HCT116 (cell line): Measurements from ENCODE around the gene HPCAL4. TPM values are rescaled to one million over a fixed set of nuclear protein-coding genes. Genes with fewer than 3 reads are reported as not detected.

ENCODE experiments used
- ATAC-seq: fragments of 200-7000 bp; cut with Tn5 transposase; 2 replicates; pipeline ENCODE4 v1.9.1; 2020; ENCODE audit warnings: mild to moderate bottlenecking, moderate library complexity
- BruUV-seq: library from RNA; stranded (reverse); fragments of 400-500 nt; replicated peaks from 2 replicates; lab custom pipeline; 2021; lab: Mats Ljungman, UMichigan
- CTCF ChIA-PET: fragments of 300-600 bp; sonication (Branson Sonifier 250); formaldehyde crosslinking; loops from one replicate; lab custom pipeline; 2021; ENCODE audit warnings: antibody characterized with exemption; lab: Charles Lee
- POLR2A ChIA-PET: fragments of 300-600, 350-600 bp; sonication (Branson Sonifier 250); formaldehyde crosslinking; loops from one replicate; lab custom pipeline; 2021; ENCODE audit warnings: antibody characterized with exemption; lab: Charles Lee
- RAD21 ChIA-PET, 2 experiments: fragments of 300-600 bp; sonication (Branson Sonifier 250); formaldehyde crosslinking; loops; one replicate each; lab custom pipeline; 2023; ENCODE audit warnings: low total read pairs in 2 of 2; ENCODE audit not compliant: uncharacterized antibody in 2 of 2, unreplicated experiment in 2 of 2, low non-redundant PET in 1 of 2; lab: Charles Lee
- DNase-seq: peaks from one replicate; pipeline ENCODE4 v3.0.0-alpha.2; 2010; ENCODE audit warnings: low read depth, low spot score
- H2AFZ ChIP-seq: fragments of 200-600 bp; shearing (Covaris generic), sonication (generic); 2 replicates; pipeline ENCODE4 v1.6.1; 2017; ENCODE audit warnings: low read depth, mixed run types, mixed read lengths, antibody characterized with exemption, low read length; ENCODE audit not compliant: poor library complexity, severe bottlenecking
- H3K27ac ChIP-seq: 2 replicates; pipeline ENCODE4 v1.5.1; 2012; ENCODE audit warnings: low read depth, low read length
- H3K27me3 ChIP-seq: fragments of 200-600 bp; sonication (generic); 2 replicates; pipeline ENCODE4 v1.6.1; 2016; ENCODE audit warnings: mixed run types, low read length, mixed read lengths; ENCODE audit not compliant: insufficient read depth
- H3K36me3 ChIP-seq, 2 experiments: fragments of 200-500 bp in 1 of 2; fragments of 200-600 bp in 1 of 2; sonication (Bioruptor generic) in 1 of 2; sonication (generic) in 1 of 2; 2 replicates each; pipeline versions ENCODE4 v1.5.1 to v1.6.1; 2014 to 2016; ENCODE audit warnings: low read length in 2 of 2, inconsistent platforms in 1 of 2, mixed read lengths in 1 of 2, mixed run types in 1 of 2; ENCODE audit not compliant: insufficient read depth in 2 of 2, control insufficient read depth in 1 of 2
- H3K4me1 ChIP-seq, 2 experiments: fragments of 200-600 bp in 1 of 2; sonication (generic) in 1 of 2; 2 replicates each; pipeline versions ENCODE4 v1.5.1 to v1.6.1; 2012 to 2017; ENCODE audit warnings: low read length in 2 of 2, inconsistent platforms in 1 of 2, mild to moderate bottlenecking in 1 of 2, mixed read lengths in 1 of 2, mixed run types in 1 of 2, moderate library complexity in 1 of 2; ENCODE audit not compliant: insufficient read depth in 2 of 2, control insufficient read depth in 1 of 2
- H3K4me2 ChIP-seq: fragments of 200-600 bp; sonication (generic); 2 replicates; pipeline ENCODE4 v1.6.1; 2017; ENCODE audit warnings: mixed run types, low read length, mixed read lengths
- H3K4me3 ChIP-seq, 2 experiments: fragments of 200-600 bp in 1 of 2; sonication (generic) in 1 of 2; replicated peaks in 1 of 2; 2 replicates each; pipeline ENCODE4 v1.5.1; 2011 to 2016; ENCODE audit warnings: low read length in 2 of 2, control low read depth in 1 of 2, low read depth in 1 of 2, mild to moderate bottlenecking in 1 of 2, mixed read lengths in 1 of 2, mixed run types in 1 of 2
- H3K79me2 ChIP-seq: fragments of 200-600 bp; sonication (generic); 2 replicates; pipeline ENCODE4 v1.6.1; 2017; ENCODE audit warnings: mild to moderate bottlenecking, mixed run types, low read length, moderate library complexity, mixed read lengths; ENCODE audit not compliant: insufficient read depth
- H3K9ac ChIP-seq: fragments of 200-600 bp; sonication (generic); 2 replicates; pipeline ENCODE4 v1.6.1; 2016; ENCODE audit warnings: low read length, mixed read lengths
- H3K9me2 ChIP-seq: fragments of 200-600 bp; sonication (generic), shearing (Covaris generic); 2 replicates; pipeline ENCODE4 v1.6.1; 2017; ENCODE audit warnings: mixed run types, mild to moderate bottlenecking, moderate library complexity; ENCODE audit not compliant: insufficient read depth
- H3K9me3 ChIP-seq, 2 experiments: fragments of 200-500 bp in 1 of 2; fragments of 200-600 bp in 1 of 2; sonication (Bioruptor generic) in 1 of 2; sonication (generic) in 1 of 2; 2 replicates each; pipeline ENCODE4 v1.6.1; 2014 to 2017; ENCODE audit warnings: low read length in 2 of 2, mixed read lengths in 2 of 2, inconsistent platforms in 1 of 2, low read depth in 1 of 2, mild to moderate bottlenecking in 1 of 2, mixed run types in 1 of 2, moderate library complexity in 1 of 2; ENCODE audit not compliant: control insufficient read depth in 1 of 2, insufficient read depth in 1 of 2
- H4K20me1 ChIP-seq: fragments of 200-600 bp; sonication (generic), shearing (Covaris generic); 2 replicates; pipeline ENCODE4 v1.6.1; 2017; ENCODE audit warnings: mixed run types, mild to moderate bottlenecking, moderate library complexity; ENCODE audit not compliant: insufficient read depth
- CBX3 ChIP-seq: IDR thresholded peaks from 2 replicates; pipeline ENCODE4 v1.6.1; 2012; ENCODE audit warnings: low read depth
- CEBPB ChIP-seq: IDR thresholded peaks from 2 replicates; pipeline ENCODE4 v1.6.1; 2012; ENCODE audit warnings: low read depth
- EZH2 ChIP-seq: fragments of 200-600 bp; sonication (generic); IDR thresholded peaks from 2 replicates; pipeline ENCODE4 v1.6.1; 2017; ENCODE audit warnings: antibody characterized with exemption, mixed run types
- JUND ChIP-seq: IDR thresholded peaks from 2 replicates; pipeline ENCODE4 v1.6.1; 2012
- POLR2A ChIP-seq: IDR thresholded peaks from 2 replicates; pipeline ENCODE4 v1.7.0; 2011; ENCODE audit warnings: borderline replicate concordance; ENCODE audit not compliant: insufficient read depth, insufficient read length; ENCODE audit errors: extremely low read depth
- POLR2AphosphoS5 ChIP-seq: IDR thresholded peaks from 2 replicates; pipeline ENCODE4 v1.6.1; 2011; ENCODE audit warnings: mild to moderate bottlenecking, low read depth, low read length, moderate library complexity
- SIN3A ChIP-seq: IDR thresholded peaks from 2 replicates; pipeline ENCODE4 v1.6.1; 2012; ENCODE audit warnings: low read depth
- SP1 ChIP-seq: IDR thresholded peaks from 2 replicates; pipeline ENCODE4 v1.6.1; 2012; ENCODE audit warnings: low read depth
- SRF ChIP-seq: IDR thresholded peaks from 2 replicates; pipeline ENCODE4 v1.6.1; 2012; ENCODE audit warnings: low read depth
- YY1 ChIP-seq: IDR thresholded peaks from 2 replicates; pipeline ENCODE4 v1.6.1; 2011; ENCODE audit warnings: low read length, low read depth, moderate library complexity, mild to moderate bottlenecking; ENCODE audit not compliant: insufficient replicate concordance; ENCODE audit errors: extremely low read depth
- intact Hi-C: fragments of 100-400 bp; cut with micrococcal nuclease; formaldehyde crosslinking; loops from 2 replicates; pipeline ENCODE4 v1.10.0; 2022
- total RNA-seq: library from RNA; stranded (reverse); gene quantifications from one replicate; pipeline ENCODE4 v1.2.1, GENCODE V29; 2021; ENCODE audit not compliant: unreplicated experiment
- TF ChIP-seq, protein P1 (sequence below): IDR thresholded peaks from 2 replicates; pipeline ENCODE4 v1.6.1; 2012; ENCODE audit warnings: low read depth
- TF ChIP-seq, protein P2 (sequence below): IDR thresholded peaks from 2 replicates; pipeline ENCODE4 v1.6.1; 2011; ENCODE audit warnings: mild to moderate bottlenecking, low read length, moderate library complexity; ENCODE audit not compliant: insufficient replicate concordance; ENCODE audit errors: extremely low read depth

Gene HPCAL4
- total RNA-seq, 1 experiment from 2014 or later = 5.2 TPM

DNA sequence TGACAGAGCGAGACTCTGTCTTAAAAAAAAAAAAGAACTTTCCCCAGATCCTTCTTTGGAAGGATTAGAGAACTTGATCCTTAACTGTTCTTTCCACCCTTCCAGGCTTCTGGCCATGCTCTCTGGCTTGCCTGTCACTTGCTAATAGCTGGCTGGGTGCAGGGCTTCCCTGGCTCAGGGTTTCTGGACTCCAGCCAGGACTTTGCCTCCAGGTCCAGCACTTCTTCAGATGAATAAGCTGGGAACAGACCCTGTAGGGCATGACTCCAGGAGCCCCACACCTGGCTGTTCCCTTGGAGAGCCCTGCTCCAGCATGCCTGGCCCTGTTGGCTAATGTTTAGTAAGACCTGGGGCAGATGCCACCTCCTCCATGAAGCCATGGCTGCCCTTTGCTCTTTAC, 16.0 kb downstream of the HPCAL4 start:
- no peak overlapping the region for H3K4me3 ChIP-seq
- ChIA-PET CTCF (no interaction called here), RAD21 (no interaction called here), POLR2A (no interaction called here)
- intact Hi-C loops = no loop called here
- no peak overlapping the region for H2AFZ ChIP-seq
- BruUV-seq = no TSS peak
- TF ChIP-seq SIN3A = no peak
- TF ChIP-seq SP1 = no peak
- no peaks in the 10 kb centered on the region for H3K27me3 ChIP-seq
- H3K79me2 ChIP-seq = no peaks in the 10 kb centered on the region
- H3K27ac ChIP-seq = no peak overlapping the region
- no peaks in the 10 kb centered on the region for H3K9me2 ChIP-seq
- no peak overlapping the region for H3K4me2 ChIP-seq
- H4K20me1 ChIP-seq = no peaks in the 10 kb centered on the region
- DNase-seq (no peak), ATAC-seq (no peak)
- H3K4me1 ChIP-seq = peaks cover 0 to 9% of the 10 kb centered on the region in 2 experiments; a peak in 1 of 4 replicates
- no peak overlapping the region for H3K9ac ChIP-seq
- H3K9me3 ChIP-seq = no peaks in the 10 kb centered on the region
- no peaks in the 10 kb centered on the region for H3K36me3 ChIP-seq

DNA sequence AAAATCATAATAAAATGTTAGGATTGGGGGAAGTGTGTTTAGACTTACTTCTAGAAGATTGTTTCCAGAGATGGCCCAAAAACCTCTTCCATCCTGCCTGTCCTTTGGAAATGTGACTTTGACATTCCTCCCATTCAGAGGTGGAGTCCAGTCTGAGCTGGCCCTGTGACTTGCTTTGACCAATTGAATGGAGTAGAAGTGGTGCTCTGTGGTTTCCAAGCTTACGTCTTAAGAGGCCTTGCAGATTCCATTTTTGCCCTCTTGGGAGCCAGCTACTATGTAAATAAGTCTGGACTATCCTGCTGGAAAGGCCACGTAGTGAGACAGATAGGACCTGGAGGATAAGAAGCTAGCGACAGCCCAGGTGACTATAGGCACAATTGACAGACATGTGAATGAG, 18.0 kb downstream of the HPCAL4 start:
- no peak for TF ChIP-seq JUND
- TF ChIP-seq CBX3 = no peak
- TF ChIP-seq, protein P1, sequence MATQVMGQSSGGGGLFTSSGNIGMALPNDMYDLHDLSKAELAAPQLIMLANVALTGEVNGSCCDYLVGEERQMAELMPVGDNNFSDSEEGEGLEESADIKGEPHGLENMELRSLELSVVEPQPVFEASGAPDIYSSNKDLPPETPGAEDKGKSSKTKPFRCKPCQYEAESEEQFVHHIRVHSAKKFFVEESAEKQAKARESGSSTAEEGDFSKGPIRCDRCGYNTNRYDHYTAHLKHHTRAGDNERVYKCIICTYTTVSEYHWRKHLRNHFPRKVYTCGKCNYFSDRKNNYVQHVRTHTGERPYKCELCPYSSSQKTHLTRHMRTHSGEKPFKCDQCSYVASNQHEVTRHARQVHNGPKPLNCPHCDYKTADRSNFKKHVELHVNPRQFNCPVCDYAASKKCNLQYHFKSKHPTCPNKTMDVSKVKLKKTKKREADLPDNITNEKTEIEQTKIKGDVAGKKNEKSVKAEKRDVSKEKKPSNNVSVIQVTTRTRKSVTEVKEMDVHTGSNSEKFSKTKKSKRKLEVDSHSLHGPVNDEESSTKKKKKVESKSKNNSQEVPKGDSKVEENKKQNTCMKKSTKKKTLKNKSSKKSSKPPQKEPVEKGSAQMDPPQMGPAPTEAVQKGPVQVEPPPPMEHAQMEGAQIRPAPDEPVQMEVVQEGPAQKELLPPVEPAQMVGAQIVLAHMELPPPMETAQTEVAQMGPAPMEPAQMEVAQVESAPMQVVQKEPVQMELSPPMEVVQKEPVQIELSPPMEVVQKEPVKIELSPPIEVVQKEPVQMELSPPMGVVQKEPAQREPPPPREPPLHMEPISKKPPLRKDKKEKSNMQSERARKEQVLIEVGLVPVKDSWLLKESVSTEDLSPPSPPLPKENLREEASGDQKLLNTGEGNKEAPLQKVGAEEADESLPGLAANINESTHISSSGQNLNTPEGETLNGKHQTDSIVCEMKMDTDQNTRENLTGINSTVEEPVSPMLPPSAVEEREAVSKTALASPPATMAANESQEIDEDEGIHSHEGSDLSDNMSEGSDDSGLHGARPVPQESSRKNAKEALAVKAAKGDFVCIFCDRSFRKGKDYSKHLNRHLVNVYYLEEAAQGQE = no peak
- no peak for TF ChIP-seq SP1
- TF ChIP-seq, protein P2, sequence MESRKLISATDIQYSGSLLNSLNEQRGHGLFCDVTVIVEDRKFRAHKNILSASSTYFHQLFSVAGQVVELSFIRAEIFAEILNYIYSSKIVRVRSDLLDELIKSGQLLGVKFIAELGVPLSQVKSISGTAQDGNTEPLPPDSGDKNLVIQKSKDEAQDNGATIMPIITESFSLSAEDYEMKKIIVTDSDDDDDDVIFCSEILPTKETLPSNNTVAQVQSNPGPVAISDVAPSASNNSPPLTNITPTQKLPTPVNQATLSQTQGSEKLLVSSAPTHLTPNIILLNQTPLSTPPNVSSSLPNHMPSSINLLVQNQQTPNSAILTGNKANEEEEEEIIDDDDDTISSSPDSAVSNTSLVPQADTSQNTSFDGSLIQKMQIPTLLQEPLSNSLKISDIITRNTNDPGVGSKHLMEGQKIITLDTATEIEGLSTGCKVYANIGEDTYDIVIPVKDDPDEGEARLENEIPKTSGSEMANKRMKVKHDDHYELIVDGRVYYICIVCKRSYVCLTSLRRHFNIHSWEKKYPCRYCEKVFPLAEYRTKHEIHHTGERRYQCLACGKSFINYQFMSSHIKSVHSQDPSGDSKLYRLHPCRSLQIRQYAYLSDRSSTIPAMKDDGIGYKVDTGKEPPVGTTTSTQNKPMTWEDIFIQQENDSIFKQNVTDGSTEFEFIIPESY = no peak
- TF ChIP-seq POLR2A = no peak
- TF ChIP-seq SRF = no peak
- TF ChIP-seq EZH2 = no peak
- no peak for TF ChIP-seq YY1
- no peak for TF ChIP-seq POLR2AphosphoS5
- no peak for TF ChIP-seq CEBPB
- TF ChIP-seq, all 23 proteins: peak for 0
- Histone ChIP-seq H3K27ac (no peak overlapping the region), H3K4me2 (no peak overlapping the region), H3K27me3 (no peaks in the 10 kb centered on the region), H3K4me1 (peaks cover 0 to 9% of the 10 kb centered on the region in 2 experiments; a peak in 1 of 4 replicates), H3K9me2 (no peaks in the 10 kb centered on the region), H3K79me2 (no peaks in the 10 kb centered on the region), H2AFZ (no peak overlapping the region), H3K9ac (no peak overlapping the region), H3K4me3 (no peak overlapping the region), H3K9me3 (no peaks in the 10 kb centered on the region), H3K36me3 (no peaks in the 10 kb centered on the region), H4K20me1 (no peaks in the 10 kb centered on the region)
- ATAC-seq = no peak
- RAD21 ChIA-PET = no interaction called here
- DNase-seq = no peak
- no TSS peak for BruUV-seq
- intact Hi-C loops = no loop called here
- CTCF ChIA-PET = interaction anchor here (1.2 to 2.4 kb wide), 3 partner anchors 15 to 62 kb away, joined by 3 to 11 read pairs (median 3); no protein-coding TSS in a partner anchor
- POLR2A ChIA-PET = no interaction called here
